Measurements from ENCODE around the gene TTC28.
A peak's percentile ranks its signal among the peaks of the same experiment; 100 is the strongest.
"Not testable (repeated sequence)": the region's sequence is repeated elsewhere in the genome, so short reads cannot be mapped to it uniquely, and the experiment has no call there.

TTC28 gene

GRCh38 chr22:28544431-28544868 is 135.2 kb downstream of the TTC28 start:
- Histone ChIP-seq H3K27me3 (ENCODE audit: insufficient read depth, insufficient read length) (no peaks in the 10 kb centered on the region), H3K4me1 (ENCODE audit: insufficient read depth, insufficient read length) (no peaks in the 10 kb centered on the region), H3K4me3 (ENCODE audit: insufficient read length, low read depth) (no peak overlapping the region), H3K9ac (ENCODE audit: insufficient read length, low read depth) (no peak overlapping the region), H3K9me3 (ENCODE audit: insufficient read depth, low read length) (peaks cover 11% of the 10 kb centered on the region; the same call in 1 of the 2 replicates), H3K36me3 (ENCODE audit: insufficient read depth, insufficient read length, low read length) (no peaks in the 10 kb centered on the region)
- no peak for DNase-seq (ENCODE audit: low read depth, low spot score)
- TF ChIP-seq ZNF274 (IDR thresholded peaks at IDR 0.05; ENCODE audit: low read depth, low read length), result no peak
- TF ChIP-seq SUZ12 (IDR thresholded peaks at IDR 0.05; ENCODE audit: extremely low read depth, insufficient read depth, insufficient read length), result no peak
- no peak for TF ChIP-seq YY1 (IDR thresholded peaks at IDR 0.05; ENCODE audit: insufficient read depth, insufficient read length)

- no peak for TF ChIP-seq ZNF274 (IDR thresholded peaks at IDR 0.05; ENCODE audit: low read depth, low read length)
- no peak for TF ChIP-seq SUZ12 (IDR thresholded peaks at IDR 0.05; ENCODE audit: extremely low read depth, insufficient read depth, insufficient read length)
- TF ChIP-seq YY1 (IDR thresholded peaks at IDR 0.05; ENCODE audit: insufficient read depth, insufficient read length), result no peak
- no peaks in the 10 kb centered on the region for H3K27me3 ChIP-seq (ENCODE audit: insufficient read depth, insufficient read length)
- no peaks in the 10 kb centered on the region for H3K4me1 ChIP-seq (ENCODE audit: insufficient read depth, insufficient read length)
- no peak overlapping the region for H3K4me3 ChIP-seq (ENCODE audit: insufficient read length, low read depth)
- no peak for DNase-seq (ENCODE audit: low read depth, low spot score)
- no peaks in the 10 kb centered on the region for H3K36me3 ChIP-seq (ENCODE audit: insufficient read depth, insufficient read length, low read length)
- H3K9ac ChIP-seq (ENCODE audit: insufficient read length, low read depth), result no peak overlapping the region
- H3K9me3 ChIP-seq (ENCODE audit: insufficient read depth, low read length), result peaks cover 11% of the 10 kb centered on the region; the same call in 1 of the 2 replicates
These were observed 136.5 kb downstream of the TTC28 start for GRCh38 chr22:28542980-28543621.

- no peak overlapping the region for H3K9ac ChIP-seq (ENCODE audit: insufficient read length, low read depth)
- H3K9me3 ChIP-seq (ENCODE audit: insufficient read depth, low read length), result peaks cover 11% of the 10 kb centered on the region; the same call in 1 of the 2 replicates
- H3K36me3 ChIP-seq (ENCODE audit: insufficient read depth, insufficient read length, low read length), result no peaks in the 10 kb centered on the region
- TF ChIP-seq YY1 (IDR thresholded peaks at IDR 0.05; ENCODE audit: insufficient read depth, insufficient read length) (no peak), ZNF274 (IDR thresholded peaks at IDR 0.05; ENCODE audit: low read depth, low read length) (no peak), SUZ12 (IDR thresholded peaks at IDR 0.05; ENCODE audit: extremely low read depth, insufficient read depth, insufficient read length) (no peak)
- no peak overlapping the region for H3K4me3 ChIP-seq (ENCODE audit: insufficient read length, low read depth)
- H3K4me1 ChIP-seq (ENCODE audit: insufficient read depth, insufficient read length), result no peaks in the 10 kb centered on the region
- peak; percentile 11 for DNase-seq (ENCODE audit: low read depth, low spot score)
- H3K27me3 ChIP-seq (ENCODE audit: insufficient read depth, insufficient read length), result no peaks in the 10 kb centered on the region
These were observed 138.5 kb downstream of the TTC28 start for GRCh38 chr22:28541137-28541536.

GRCh38 chr22:28538922-28539321 is 140.7 kb downstream of the TTC28 start:
- no peak for TF ChIP-seq ZNF274 (IDR thresholded peaks at IDR 0.05; ENCODE audit: low read depth, low read length)
- no peak for TF ChIP-seq YY1 (IDR thresholded peaks at IDR 0.05; ENCODE audit: insufficient read depth, insufficient read length)
- TF ChIP-seq SUZ12 (IDR thresholded peaks at IDR 0.05; ENCODE audit: extremely low read depth, insufficient read depth, insufficient read length), result no peak
- Histone ChIP-seq H3K9me3 (ENCODE audit: insufficient read depth, low read length) (peaks cover 11% of the 10 kb centered on the region; the same call in 1 of the 2 replicates), H3K36me3 (ENCODE audit: insufficient read depth, insufficient read length, low read length) (no peaks in the 10 kb centered on the region), H3K9ac (ENCODE audit: insufficient read length, low read depth) (no peak overlapping the region), H3K4me1 (ENCODE audit: insufficient read depth, insufficient read length) (no peaks in the 10 kb centered on the region), H3K4me3 (ENCODE audit: insufficient read length, low read depth) (no peak overlapping the region), H3K27me3 (ENCODE audit: insufficient read depth, insufficient read length) (no peaks in the 10 kb centered on the region)
- no peak for DNase-seq (ENCODE audit: low read depth, low spot score)

GRCh38 chr22:28530565-28530964 is 149.1 kb downstream of the TTC28 start:
- not testable (repeated sequence) for H3K9ac ChIP-seq (ENCODE audit: insufficient read length, low read depth); DNase-seq (ENCODE audit: low read depth, low spot score); H3K27me3 ChIP-seq (ENCODE audit: insufficient read depth, insufficient read length); H3K4me1 ChIP-seq (ENCODE audit: insufficient read depth, insufficient read length); H3K36me3 ChIP-seq (ENCODE audit: insufficient read depth, insufficient read length, low read length); H3K4me3 ChIP-seq (ENCODE audit: insufficient read length, low read depth); H3K9me3 ChIP-seq (ENCODE audit: insufficient read depth, low read length)

GRCh38 chr22:28529144-28529543 is 150.5 kb downstream of the TTC28 start:
- not testable (repeated sequence) for H3K4me3 ChIP-seq (ENCODE audit: insufficient read length, low read depth); H3K9me3 ChIP-seq (ENCODE audit: insufficient read depth, low read length); H3K27me3 ChIP-seq (ENCODE audit: insufficient read depth, insufficient read length); H3K4me1 ChIP-seq (ENCODE audit: insufficient read depth, insufficient read length); DNase-seq (ENCODE audit: low read depth, low spot score); H3K9ac ChIP-seq (ENCODE audit: insufficient read length, low read depth); H3K36me3 ChIP-seq (ENCODE audit: insufficient read depth, insufficient read length, low read length)

- DNase-seq (ENCODE audit: low read depth, low spot score), result no peak
- no peaks in the 10 kb centered on the region for H3K9me3 ChIP-seq (ENCODE audit: insufficient read depth, low read length)
- no peaks in the 10 kb centered on the region for H3K27me3 ChIP-seq (ENCODE audit: insufficient read depth, insufficient read length)
- no peaks in the 10 kb centered on the region for H3K4me1 ChIP-seq (ENCODE audit: insufficient read depth, insufficient read length)
- no peak for TF ChIP-seq SUZ12 (IDR thresholded peaks at IDR 0.05; ENCODE audit: extremely low read depth, insufficient read depth, insufficient read length)
- TF ChIP-seq YY1 (IDR thresholded peaks at IDR 0.05; ENCODE audit: insufficient read depth, insufficient read length), result no peak
- no peaks in the 10 kb centered on the region for H3K36me3 ChIP-seq (ENCODE audit: insufficient read depth, insufficient read length, low read length)
- H3K9ac ChIP-seq (ENCODE audit: insufficient read length, low read depth), result no peak overlapping the region
- no peak overlapping the region for H3K4me3 ChIP-seq (ENCODE audit: insufficient read length, low read depth)
These were observed 158.2 kb downstream of the TTC28 start for GRCh38 chr22:28521451-28521850.
